KMS-11 (cell line): Measurements from ENCODE around the gene LY6G6D.

Experiments
- H2AFZ ChIP-seq: fragments of 200-600 bp; sonication (generic); 2 replicates; pipeline ENCODE4 v1.6.1; 2016; ENCODE audit warnings: antibody characterized with exemption, mixed run types, low read depth
- H3K27ac ChIP-seq: fragments of 200-600 bp; sonication (generic); 2 replicates; pipeline ENCODE4 v1.6.1; 2016; ENCODE audit warnings: mild to moderate bottlenecking, mixed run types
- H3K27me3 ChIP-seq: fragments of 200-600 bp; sonication (generic); 2 replicates; pipeline ENCODE4 v1.6.1; 2017; ENCODE audit warnings: mild to moderate bottlenecking, low read depth, mixed run types, moderate library complexity; ENCODE audit not compliant: insufficient read depth
- H3K36me3 ChIP-seq: fragments of 200-600 bp; sonication (generic); 2 replicates; pipeline ENCODE4 v1.6.1; 2017; ENCODE audit warnings: mild to moderate bottlenecking, mixed run types; ENCODE audit not compliant: insufficient read depth
- H3K4me1 ChIP-seq: fragments of 200-600 bp; sonication (generic); 2 replicates; pipeline ENCODE4 v1.6.1; 2016; ENCODE audit warnings: mild to moderate bottlenecking, low read depth, mixed run types; ENCODE audit not compliant: poor library complexity, severe bottlenecking
- H3K4me2 ChIP-seq: fragments of 200-600 bp; sonication (generic); 2 replicates; pipeline ENCODE4 v1.7.0; 2016; ENCODE audit warnings: mild to moderate bottlenecking, mixed run types
- H3K4me3 ChIP-seq: fragments of 200-600 bp; sonication (generic); IDR thresholded peaks from 2 replicates; pipeline ENCODE4 v1.6.1; 2017; ENCODE audit warnings: low read depth, low read length, mixed read lengths; ENCODE audit not compliant: insufficient read depth
- H3K79me2 ChIP-seq: fragments of 200-600 bp; sonication (generic); 2 replicates; pipeline ENCODE4 v1.6.1; 2016; ENCODE audit warnings: low read depth, mixed run types; ENCODE audit not compliant: insufficient read depth
- H3K9ac ChIP-seq: fragments of 200-600 bp; sonication (generic); 2 replicates; pipeline ENCODE4 v1.6.1; 2016; ENCODE audit warnings: mild to moderate bottlenecking, mixed run types
- H4K20me1 ChIP-seq: fragments of 200-600 bp; sonication (generic); 2 replicates; pipeline ENCODE4 v1.6.1; 2016; ENCODE audit warnings: mild to moderate bottlenecking, mixed run types; ENCODE audit not compliant: insufficient read depth
- CTCF ChIP-seq: fragments of 200-600 bp; sonication (generic); conservative IDR thresholded peaks from 2 replicates; pipeline ENCODE4 v1.6.1; 2017; ENCODE audit warnings: low read depth, mild to moderate bottlenecking, antibody characterized with exemption, low read length, moderate library complexity, mixed read lengths

LY6G6D gene

GRCh38 chr6:31681135-31681671 lies 33.9 kb upstream of the LY6G6D start:
- H3K27me3 ChIP-seq, result no peaks in the 10 kb centered on the region
- TF ChIP-seq CTCF, result no peak
- no peaks in the 10 kb centered on the region for H4K20me1 ChIP-seq
- H3K4me3 ChIP-seq, result no peak overlapping the region
- H2AFZ ChIP-seq, result no peak overlapping the region
- peaks cover 48% of the 10 kb centered on the region for H3K4me1 ChIP-seq
- H3K4me2 ChIP-seq, result no peak overlapping the region; the same call in 1 of the 2 replicates
- H3K79me2 ChIP-seq, result no peaks in the 10 kb centered on the region
- no peak overlapping the region for H3K9ac ChIP-seq
- H3K36me3 ChIP-seq, result no peaks in the 10 kb centered on the region
- no peak overlapping the region for H3K27ac ChIP-seq

GRCh38 chr6:31683591-31683990 lies 31.6 kb upstream of the LY6G6D start:
- Histone ChIP-seq H3K9ac (no peak overlapping the region), H3K27me3 (no peaks in the 10 kb centered on the region), H3K4me3 (no peak overlapping the region), H3K27ac (no peak overlapping the region), H3K79me2 (no peaks in the 10 kb centered on the region), H3K4me2 (no peak overlapping the region), H2AFZ (no peak overlapping the region), H4K20me1 (no peaks in the 10 kb centered on the region), H3K4me1 (peaks cover 24% of the 10 kb centered on the region), H3K36me3 (no peaks in the 10 kb centered on the region)
- no peak for TF ChIP-seq CTCF

DNA sequence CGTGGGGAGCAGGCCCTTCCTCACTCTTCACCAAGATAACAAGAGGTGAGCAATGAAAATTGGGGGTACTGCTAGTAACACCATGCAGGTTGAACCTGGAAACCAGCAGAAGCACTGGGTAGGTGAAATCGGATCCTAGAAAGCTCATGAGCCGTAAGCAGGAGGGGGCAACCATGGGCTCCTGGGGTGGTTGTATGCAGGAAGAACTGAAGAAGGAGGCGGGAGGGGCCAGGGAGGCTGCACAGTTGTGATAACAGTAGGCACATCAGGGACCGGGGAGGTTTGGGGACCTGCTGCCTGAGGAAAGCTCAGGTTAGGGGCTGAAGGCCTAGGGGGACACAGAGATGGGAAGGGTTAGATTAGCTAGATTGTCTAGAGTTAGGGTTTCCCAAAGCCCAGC lies 28.7 kb upstream of the LY6G6D start:
- Histone ChIP-seq H4K20me1 (no peaks in the 10 kb centered on the region), H3K4me2 (no peak overlapping the region), H2AFZ (no peak overlapping the region), H3K36me3 (no peaks in the 10 kb centered on the region), H3K27me3 (no peaks in the 10 kb centered on the region), H3K9ac (no peak overlapping the region), H3K79me2 (no peaks in the 10 kb centered on the region), H3K4me1 (peaks cover 1% of the 10 kb centered on the region), H3K4me3 (no peak overlapping the region), H3K27ac (no peak overlapping the region)
- TF ChIP-seq CTCF, result no peak

DNA sequence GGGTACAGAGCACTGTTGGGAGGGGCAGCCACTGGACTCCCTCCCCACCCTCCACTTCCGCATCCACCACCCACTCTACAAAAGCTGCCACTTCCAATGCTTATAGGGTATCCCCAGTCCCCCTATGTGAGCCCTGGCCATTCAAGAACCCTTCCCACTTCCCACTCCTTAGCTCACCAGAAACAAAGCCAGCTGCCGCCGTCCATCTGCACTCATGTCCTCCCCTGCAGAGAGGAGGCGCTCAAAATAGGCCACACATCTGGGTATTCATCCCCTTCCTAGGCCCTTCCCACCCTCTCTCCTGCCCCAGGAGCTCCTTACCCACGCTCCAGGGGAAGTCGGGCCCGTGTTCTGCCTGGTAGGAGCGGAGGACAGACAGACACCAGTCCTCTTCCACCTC lies 27.8 kb upstream of the LY6G6D start:
- no peak overlapping the region for H3K27ac ChIP-seq
- no peak overlapping the region for H2AFZ ChIP-seq
- H3K36me3 ChIP-seq, result no peaks in the 10 kb centered on the region
- no peak overlapping the region for H3K4me3 ChIP-seq
- no peak overlapping the region for H3K4me2 ChIP-seq
- H3K4me1 ChIP-seq, result no peaks in the 10 kb centered on the region
- no peak overlapping the region for H3K9ac ChIP-seq
- H3K27me3 ChIP-seq, result no peaks in the 10 kb centered on the region
- no peaks in the 10 kb centered on the region for H4K20me1 ChIP-seq
- H3K79me2 ChIP-seq, result no peaks in the 10 kb centered on the region
- no peak for TF ChIP-seq CTCF
